HG02798 (cell line): ENCODE data around the gene CORO2B.

ENCODE experiments used
- ATAC-seq: cut with Tn5 transposase; IDR thresholded peaks from one replicate; pipeline ENCODE4 v1.9.1; 2021; ENCODE audit warnings: mild to moderate bottlenecking; ENCODE audit not compliant: unreplicated experiment, poor library complexity

CORO2B gene

DNA sequence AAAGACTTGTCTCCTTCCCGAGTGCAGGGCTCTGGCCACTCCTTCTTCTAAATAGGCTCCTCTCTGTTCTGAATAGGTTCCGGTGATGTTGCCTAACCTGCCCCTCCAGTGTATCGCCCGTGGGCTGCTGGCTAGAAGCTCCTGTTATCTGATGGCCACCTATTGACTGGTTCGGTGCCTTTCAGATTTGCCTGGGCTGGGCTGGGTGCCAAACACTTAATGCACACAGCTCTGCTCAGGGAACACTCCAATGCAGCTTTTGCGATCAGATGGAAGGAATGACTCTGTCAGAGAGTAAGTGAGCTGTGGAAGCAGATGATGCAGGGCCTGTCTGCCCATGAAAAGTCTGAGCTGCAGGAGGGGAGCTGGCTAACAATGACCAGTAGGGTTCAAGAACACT is 112.9 kb downstream of the CORO2B start:
- ATAC-seq = no peak

DNA sequence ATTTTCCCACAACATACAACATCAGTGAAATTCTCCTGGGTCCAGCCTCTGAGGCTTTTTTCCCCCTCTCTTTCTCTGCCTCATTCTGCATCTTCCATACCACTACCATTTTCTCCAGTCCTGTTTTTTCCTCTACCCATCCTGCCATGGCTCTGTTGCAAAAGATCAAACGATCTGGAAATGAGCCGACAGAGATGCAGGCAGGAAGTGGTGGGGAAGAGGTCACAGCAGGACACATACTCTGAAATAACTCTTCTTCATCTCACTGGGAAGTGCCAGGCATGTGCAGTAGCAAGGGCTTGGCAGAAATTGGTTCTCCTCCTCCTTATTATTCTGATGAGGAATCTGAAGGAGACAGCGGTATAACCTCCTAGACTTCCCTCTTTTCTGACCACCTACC is 114.3 kb downstream of the CORO2B start:
- no peak for ATAC-seq

DNA sequence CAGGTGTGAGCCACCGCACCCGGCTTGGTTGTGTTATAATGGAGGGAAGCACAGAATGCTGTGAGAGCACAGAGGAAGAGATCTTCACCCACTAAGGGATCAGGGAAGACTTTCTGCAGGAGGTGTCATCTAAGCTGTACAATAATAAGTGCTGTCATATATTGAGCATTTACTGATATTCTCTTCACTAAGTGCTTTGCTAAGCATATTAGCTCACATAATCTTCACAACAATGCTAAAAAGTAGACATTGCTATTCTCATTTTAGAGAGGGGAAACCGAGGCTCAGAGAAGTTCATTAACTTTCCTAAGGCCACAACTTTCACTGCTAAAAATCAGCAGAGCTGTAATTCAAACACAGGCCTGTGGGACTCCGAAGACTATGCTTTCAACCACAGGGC is 115.3 kb downstream of the CORO2B start:
- ATAC-seq = no peak

DNA sequence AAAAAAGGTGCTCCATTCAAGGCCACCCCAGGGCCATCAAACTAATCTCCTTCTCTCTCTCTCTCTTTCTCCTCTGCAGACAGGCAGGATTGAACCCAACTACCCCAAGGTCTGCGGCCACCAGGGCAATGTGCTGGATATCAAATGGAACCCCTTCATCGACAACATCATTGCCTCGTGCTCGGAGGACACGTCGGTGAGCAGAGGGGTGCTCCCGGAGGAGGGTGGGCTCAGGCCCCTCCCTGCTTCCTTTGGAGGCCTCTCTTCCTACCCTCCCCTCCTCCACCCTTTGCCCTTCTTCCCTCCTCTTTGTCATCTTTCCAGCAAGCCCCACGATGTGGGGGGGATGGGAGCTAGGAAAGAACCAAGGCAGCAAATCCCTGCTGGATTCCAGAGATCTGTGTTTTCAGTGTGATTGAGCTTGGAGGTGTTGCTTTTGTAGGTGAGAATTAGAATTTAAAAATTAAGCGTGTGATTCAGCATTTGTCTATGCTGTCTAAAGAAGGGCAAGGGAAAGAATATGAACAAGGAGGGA is 116.3 kb downstream of the CORO2B start:
- ATAC-seq = no peak

DNA sequence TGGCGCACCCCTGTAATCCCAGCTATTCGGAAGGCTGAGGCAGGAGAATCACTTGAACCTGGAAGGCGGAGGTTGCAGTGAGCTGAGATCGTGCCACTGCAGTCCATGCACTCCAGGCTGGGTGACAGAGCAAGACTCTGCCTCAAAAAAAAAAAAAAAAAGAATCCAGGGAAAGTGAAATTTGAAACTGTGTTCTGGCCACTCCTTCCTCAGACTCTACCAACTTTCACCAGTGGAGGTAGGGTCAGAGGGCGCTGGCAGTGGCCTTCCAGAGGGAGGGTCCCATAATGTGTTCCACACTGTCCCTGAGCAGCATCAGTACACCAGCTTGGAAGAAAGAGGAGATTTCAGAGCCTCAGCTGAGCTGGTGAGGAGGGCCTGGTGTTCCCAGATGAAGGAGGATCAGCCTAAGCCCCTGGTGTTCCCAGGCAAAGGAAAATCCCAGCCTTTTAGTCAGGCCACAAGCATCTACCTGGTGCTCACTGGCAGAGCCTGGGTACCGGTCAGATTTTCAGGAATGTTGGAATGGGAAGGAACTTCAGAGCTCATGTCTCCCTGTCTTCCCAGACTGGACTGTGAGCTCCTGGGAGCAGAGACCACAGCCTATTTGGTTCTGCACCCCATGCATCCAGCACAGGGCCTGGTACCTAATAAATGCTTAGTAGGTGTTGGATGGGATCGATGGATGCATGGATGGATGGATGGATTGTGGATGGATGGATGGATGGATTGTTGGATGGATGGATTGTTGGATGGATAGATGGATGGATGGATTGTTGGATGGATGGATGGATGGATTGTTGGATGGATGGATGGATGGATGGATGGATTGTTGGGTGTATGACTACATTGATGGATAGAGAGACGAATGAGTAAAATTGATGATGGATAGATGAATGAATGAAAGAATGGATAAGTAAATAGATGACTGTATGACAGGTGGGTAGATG is 117.9 kb downstream of the CORO2B start:
- no peak for ATAC-seq

DNA sequence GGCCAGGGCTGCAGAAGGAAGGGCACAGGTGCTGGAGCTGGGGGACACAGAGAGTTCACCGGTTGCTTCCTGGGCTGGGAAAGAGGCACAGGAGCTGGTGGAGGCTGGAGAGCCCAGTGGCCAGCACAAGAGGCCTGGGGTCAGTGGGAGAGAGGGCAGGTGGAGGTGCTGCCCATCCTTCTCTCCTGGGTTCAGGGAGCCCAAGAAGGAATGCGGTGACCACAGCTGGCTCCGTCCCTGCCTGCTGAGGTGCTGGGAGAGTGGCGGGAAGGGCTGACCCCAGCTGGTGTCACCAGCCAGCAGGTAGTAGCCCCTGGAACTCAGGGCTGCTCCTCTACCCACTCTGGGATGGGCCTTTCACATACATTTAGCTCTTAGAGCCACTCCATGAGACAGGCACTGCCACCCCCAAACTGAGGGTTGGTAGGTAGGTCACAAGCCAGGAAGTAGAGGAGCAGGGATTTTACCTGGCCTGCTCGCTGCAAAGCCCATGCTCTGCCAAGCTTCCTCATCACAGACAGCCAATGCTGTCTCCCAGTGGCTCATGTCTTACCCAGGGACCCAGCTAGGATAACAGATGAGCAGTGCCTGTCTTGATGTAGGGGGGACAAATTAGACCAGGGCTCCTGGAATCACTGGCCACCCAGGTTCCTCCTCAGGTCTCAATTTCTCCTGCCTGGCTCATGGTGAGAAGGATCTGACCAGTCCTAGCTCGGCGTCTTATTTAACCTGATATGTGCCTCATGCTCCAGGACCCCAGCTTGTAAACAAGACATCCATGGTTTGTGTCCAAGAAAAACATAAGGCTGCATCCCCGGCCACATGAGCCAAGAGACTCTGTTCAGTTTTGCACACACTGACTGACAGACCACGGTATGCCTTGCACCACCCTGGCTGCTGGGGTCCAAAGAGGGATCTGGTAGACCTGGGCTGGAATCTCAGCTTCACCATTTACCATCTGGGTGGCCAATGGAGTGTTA is 119.2 kb downstream of the CORO2B start:
- no peak for ATAC-seq

DNA sequence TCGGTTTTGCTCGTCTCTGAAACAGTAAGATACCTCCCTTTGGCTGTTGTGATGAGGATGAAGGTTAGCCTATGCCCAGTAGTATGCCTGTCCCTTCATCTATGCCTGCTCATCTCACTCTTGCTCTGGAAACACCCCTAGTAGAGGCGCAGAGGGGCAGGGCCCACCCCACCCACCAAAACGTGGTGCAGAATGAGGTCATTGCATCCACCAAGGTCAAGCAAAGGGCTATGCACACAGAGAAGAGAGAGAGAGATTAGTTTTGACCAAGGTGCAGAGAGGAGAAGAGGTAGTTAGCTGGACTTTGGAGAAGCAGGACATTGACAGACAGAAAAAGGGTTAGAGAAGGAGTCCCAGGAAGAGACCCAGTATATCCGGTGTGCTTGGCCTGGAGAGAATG is 119.9 kb downstream of the CORO2B start:
- no peak for ATAC-seq

DNA sequence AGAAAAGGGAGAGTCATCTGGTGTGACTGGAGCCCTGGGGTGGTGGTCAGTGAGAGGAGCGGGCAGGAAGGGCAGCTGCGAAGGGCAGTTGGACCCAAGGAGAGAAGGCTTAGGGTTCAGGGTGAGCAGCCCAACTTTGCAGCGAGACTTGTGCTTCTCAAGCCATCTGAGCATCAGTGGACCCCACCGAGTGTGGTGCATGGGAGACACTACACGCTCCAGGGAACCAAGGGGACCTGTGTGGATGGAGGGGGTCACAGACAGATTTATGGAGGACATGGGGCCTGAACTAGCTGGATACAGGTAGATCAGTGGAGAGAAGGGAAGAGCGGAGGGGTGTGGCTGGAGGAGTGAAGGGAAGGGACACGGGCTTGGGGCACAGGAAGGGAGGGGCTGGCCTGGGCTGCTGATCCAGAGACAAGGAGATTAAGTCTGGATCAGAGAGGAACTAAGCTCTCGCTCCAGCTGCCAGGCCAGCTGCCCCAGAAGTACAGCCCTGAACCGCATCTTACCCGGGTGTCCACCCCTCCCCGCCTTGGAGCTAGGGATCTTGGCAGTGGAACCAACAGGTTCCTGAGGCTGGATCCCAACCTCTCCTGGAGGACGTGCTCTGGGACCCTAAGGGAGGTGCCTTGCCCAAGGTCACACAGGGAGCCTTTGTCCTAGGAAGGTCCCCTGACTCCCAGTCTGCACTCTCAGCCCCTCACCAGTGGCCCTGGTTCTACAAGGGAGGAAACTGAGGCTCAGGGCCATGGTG is 120.5 kb downstream of the CORO2B start:
- no peak for ATAC-seq

DNA sequence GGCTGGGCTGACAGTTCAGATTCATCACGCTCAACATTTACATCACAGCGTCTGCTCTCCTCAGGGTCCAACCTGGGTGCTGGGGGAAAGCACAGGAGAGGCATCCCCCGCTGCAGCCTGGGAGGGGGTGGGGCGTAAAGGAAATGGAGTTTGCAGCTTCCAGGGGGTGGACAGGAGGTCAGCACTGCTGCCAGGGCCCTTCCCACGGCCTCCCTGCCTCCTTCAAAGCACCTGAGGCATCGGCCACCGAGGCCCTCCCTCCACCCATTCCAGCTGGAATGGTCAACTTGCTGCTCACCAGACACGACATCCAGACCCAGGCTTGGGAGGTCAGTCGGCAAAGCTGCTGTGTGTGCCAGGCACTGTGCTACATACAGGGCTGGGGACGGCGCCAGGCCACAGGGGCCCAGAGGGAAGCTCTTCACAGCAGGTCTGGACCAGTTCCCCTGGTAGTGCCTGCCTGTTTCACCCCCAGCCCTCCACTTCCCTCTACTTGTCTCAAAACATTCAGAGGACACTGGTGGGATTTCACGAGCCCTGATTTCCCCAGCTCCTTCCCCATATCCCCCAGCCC is 121.2 kb downstream of the CORO2B start:
- ATAC-seq = no peak

DNA sequence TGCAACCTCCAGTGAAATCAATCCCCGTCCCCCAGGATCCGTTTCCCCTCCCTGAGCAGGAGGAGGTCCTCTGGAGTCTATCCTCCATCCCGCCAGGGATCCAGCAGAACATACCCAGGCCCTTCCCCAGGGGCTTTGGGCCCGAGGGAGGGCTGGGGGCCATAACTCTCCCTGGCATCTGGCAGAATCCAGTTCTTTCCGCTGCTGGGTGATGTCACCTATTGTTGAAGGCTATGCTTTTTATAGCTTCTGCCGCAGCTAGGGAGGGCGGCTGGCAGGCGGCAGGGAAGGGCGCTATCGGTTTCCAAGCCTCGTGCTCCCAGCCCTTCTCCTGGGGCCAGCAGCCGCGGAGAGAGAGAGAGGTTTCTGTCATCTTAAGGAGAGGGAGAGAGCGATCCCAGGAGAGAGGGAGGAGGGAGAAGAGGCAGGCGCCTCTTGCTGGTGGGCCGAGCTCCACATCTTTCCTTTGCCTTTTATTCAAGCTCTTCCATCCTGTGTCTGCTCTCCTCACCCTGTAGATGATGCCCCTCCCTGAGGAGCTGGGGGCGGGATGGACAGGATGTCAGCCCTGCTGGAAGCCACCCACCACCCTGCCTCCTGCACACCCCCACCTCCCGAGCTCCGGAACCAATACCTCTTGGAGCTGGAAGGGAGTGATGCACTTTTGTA is 121.8 kb downstream of the CORO2B start:
- no peak for ATAC-seq

DNA sequence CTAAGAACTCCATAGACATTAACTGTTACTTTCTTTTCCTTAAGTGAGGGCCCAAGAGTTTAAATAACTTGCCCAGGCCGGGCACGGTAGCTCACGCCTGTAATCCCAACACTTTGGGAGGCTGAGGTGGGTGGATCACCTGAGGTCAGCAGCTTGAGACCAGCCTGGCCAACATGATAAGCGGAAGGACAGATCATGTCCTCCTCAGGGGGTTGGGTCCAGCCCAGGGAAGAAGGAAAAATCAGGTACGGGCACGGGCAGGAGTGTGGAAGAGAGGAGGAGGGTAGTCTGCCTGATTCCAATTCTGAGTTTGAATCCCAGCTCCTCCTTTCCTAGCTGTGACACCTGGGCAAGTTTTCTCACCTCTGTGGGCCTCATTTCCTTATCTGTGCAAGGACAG is 123.1 kb downstream of the CORO2B start:
- no peak for ATAC-seq

DNA sequence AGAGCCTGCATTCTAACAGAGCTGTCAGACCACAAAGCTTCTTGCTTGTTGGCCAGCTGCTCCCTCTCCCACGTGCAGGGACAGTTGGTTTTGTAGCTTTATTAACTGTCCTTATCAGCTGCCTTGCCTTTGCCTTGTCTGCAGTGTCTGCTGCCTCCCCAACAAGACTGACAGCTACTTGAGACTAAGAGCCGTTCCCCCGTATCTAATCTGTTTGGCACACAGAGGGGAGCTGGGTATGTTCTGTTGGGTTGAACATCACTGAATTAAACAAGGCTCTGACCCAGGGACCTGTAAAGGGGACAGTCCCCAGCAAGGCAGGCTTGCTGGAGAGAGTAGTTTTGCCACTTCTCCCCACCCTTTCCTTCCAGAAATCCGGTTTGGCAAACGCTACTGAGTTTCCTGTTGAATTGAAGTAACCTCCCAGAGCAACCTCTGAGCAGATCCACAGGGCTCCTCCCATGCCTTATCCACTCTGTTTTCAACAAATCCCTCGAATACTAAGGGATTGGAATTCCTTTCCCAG is 125.8 kb downstream of the CORO2B start:
- no peak for ATAC-seq

DNA sequence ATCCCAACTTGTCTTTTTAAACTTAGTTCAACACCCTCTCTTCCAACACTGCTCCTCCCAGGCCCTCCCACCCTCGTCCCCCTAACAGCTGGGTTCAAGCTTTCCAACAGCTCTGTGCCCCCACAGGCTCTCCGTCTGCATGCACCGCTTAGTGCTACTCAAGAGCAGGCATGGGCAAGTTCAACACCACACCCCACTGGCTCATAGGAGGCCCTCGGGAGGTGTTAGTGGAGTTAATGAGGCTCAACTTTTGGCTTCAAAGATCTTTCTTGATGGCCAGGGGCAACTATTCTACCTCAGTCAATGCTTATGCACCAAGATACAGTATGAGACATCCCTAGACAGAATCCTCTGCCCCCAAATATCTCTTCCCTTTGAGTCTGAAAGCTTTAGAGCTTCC is 127.5 kb downstream of the CORO2B start:
- no peak for ATAC-seq

DNA sequence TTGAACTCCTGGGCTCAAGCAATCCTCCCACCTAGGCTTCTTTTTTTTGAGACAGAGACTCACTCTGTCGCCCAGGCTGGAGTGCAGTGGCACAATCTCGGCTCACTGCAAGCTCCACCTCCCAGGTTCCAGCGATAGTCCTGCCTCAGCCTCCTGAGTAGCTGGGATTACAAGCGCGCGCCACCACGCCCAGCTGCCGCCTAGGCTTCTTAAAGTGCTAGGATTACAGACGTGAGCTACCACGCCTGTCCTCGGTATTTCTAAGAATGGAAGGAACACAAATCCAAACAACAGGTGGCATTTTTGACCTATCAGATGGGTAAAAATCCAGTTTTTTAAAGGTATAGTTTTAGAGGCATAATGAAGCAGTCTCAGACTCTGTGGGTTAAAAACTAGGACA is 128.1 kb downstream of the CORO2B start:
- no peak for ATAC-seq

DNA sequence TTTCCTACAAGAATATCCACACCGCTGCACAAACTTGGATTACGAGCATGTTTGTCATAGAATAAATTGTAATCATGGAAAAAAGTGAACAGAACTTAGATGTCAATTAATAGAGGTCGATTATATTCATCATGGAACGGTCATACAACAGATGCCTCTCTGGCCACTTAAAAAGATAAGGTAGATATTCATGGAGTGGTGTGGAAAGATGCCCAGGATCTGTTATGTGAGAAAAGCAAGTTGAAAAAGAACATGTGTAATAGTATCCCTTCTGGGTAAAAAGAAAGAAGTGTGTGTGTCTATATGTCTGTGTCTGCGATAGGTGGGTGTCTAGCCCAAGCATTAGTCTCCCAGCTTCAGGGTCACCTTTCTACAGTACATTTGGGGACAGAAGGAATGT is 128.6 kb downstream of the CORO2B start:
- no peak for ATAC-seq

DNA sequence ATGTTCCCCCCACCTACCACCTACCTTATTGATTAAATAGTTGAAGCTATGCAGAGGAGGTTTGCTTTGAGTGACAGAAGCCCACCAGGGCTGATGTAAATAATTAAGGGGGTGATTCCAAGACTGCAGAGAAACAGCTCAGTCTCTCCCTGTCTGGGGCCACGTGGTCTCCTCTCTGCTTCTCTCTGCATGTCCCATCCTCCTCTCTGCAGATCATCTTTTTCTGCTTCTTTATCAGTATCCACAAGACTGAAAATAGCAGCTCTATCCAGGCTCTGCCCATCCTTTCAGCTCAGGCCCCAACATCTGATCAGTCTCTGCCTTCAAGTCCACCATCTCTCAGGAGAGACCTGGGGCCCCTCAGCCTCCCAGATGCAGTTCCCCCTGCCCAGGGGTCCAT is 131.1 kb downstream of the CORO2B start:
- ATAC-seq = no peak

DNA sequence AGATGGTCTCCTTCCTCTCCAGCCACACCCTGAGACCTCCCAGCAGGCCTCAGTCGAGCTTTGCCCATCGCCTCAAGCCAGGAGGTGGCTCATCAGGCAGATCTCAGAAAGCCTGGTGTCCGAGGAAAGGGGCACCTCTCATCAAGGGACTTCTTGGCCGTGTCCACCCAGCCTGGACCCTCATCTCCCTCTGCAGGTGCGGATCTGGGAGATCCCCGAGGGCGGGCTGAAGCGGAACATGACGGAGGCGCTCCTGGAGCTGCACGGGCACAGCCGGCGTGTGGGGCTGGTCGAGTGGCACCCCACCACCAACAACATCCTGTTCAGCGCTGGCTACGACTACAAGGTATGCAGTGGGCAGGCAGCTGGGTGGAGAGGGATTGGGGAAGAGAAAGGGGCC is 131.7 kb downstream of the CORO2B start:
- no peak for ATAC-seq

DNA sequence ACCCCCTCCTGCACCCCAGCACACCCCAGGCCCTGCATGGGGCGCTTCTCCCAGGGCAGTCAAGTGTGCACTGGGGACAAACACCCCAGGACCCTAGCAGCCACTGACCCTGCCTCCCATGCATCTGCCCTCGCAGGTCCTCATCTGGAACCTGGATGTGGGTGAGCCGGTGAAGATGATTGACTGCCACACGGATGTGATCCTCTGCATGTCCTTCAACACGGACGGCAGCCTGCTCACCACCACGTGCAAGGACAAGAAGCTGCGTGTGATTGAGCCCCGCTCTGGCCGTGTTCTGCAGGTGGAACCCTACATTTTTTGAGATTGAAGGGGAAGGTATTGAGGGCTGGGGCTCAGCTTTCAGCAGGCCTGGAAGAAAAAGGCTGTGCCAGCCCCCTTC is 132.6 kb downstream of the CORO2B start:
- no peak for ATAC-seq

DNA sequence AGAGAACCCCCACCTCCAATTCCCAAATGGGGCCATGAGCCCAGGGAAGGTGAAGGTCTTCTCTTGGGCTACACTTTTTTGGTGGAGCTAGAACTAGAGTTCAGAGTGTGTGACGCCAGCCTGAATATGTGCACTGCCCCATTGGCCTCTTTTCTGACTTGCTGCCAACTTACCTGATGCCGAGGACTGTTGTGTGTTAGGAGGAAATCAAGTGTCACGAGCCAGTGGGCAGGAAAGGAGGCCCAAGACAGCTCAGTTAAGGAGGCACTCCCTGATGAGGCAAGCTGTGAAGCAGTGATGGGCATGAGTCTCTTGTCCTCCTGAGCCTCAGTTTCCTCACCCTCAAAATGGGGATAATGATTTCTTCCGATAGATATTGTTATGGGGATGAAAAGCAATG is 134.1 kb downstream of the CORO2B start:
- no peak for ATAC-seq
